Measurements from ENCODE around the gene SPARC.

The SPARC gene

DNA sequence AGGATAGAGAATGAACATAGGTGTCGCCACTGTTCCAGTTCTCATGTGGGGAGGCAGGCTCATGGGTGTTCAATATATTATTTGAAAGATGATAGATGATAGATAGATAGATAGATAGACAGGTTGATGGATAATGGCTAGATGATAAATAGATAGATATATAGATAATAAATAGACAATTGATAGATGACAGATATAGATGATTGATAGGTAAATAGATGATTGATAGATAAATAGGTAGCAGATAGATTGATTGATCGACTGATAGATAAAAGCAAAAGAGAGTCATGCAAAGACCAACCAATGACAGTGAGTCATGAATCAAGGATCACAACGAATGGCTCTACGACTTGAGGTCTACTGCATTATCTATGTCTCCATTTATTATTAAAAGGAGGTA is 30.4 kb downstream of the SPARC start:
- no peak overlapping the region for H3K9ac ChIP-seq
- no peaks in the 10 kb centered on the region for H3K79me2 ChIP-seq
- H3K27me3 ChIP-seq (ENCODE audit: control insufficient read depth, insufficient read depth, low read length), result no peaks in the 10 kb centered on the region
- no peak overlapping the region for H3K4me2 ChIP-seq (ENCODE audit: low read length)
- no peak overlapping the region for H2AFZ ChIP-seq
- TF ChIP-seq, protein P1, sequence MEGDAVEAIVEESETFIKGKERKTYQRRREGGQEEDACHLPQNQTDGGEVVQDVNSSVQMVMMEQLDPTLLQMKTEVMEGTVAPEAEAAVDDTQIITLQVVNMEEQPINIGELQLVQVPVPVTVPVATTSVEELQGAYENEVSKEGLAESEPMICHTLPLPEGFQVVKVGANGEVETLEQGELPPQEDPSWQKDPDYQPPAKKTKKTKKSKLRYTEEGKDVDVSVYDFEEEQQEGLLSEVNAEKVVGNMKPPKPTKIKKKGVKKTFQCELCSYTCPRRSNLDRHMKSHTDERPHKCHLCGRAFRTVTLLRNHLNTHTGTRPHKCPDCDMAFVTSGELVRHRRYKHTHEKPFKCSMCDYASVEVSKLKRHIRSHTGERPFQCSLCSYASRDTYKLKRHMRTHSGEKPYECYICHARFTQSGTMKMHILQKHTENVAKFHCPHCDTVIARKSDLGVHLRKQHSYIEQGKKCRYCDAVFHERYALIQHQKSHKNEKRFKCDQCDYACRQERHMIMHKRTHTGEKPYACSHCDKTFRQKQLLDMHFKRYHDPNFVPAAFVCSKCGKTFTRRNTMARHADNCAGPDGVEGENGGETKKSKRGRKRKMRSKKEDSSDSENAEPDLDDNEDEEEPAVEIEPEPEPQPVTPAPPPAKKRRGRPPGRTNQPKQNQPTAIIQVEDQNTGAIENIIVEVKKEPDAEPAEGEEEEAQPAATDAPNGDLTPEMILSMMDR (IDR thresholded peaks at IDR 0.05), result no peak
- H3K27ac ChIP-seq, result no peak overlapping the region
- H3K4me1 ChIP-seq, result peaks cover 7% of the 10 kb centered on the region
- no peak overlapping the region for H3K4me3 ChIP-seq (ENCODE audit: low read depth, low read length)
- H3K36me3 ChIP-seq (ENCODE audit: control insufficient read depth, insufficient read depth, low read length), result no peaks in the 10 kb centered on the region
- no peaks in the 10 kb centered on the region for H3K9me3 ChIP-seq (ENCODE audit: control insufficient read depth, low read length)

DNA sequence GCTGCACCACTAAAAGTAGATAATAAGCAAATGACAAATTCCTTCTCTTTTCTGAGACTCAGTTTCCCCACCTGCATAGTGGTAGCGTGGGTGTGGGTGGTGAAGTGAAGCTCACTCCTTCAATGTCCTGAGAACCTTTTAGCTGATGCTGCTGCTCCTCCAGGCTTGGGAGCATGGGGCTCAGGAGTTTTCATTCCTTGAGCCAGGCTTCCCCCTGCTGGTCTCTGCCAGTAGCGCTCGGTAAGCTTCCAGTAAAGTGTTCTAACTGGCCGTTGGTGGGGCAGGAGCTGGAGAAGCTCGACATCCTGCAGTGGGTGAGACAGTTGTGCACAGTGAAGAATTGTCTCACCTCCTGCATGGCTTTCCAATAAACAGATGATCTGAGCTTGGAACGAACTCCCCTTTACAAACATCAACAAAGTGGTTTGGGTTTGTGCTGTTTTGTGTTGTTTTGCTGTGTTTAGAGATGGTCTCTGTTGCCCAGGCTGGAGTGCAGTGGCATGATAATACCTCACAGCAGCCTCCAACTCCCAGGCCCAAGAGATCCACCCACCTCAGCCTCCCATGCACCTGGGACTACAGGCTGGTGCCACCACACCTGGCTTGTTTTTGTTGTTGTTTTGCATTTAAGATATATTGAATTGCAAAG is 34.6 kb downstream of the SPARC start:
- TF ChIP-seq, protein P1 (IDR thresholded peaks at IDR 0.05), result peak; percentile 93
- Histone ChIP-seq H2AFZ (no peak overlapping the region), H3K36me3 (ENCODE audit: control insufficient read depth, insufficient read depth, low read length) (no peaks in the 10 kb centered on the region), H3K27me3 (ENCODE audit: control insufficient read depth, insufficient read depth, low read length) (no peaks in the 10 kb centered on the region), H3K79me2 (no peaks in the 10 kb centered on the region), H3K4me2 (ENCODE audit: low read length) (no peak overlapping the region), H3K4me3 (ENCODE audit: low read depth, low read length) (no peak overlapping the region), H3K9ac (no peak overlapping the region), H3K4me1 (peaks cover 7% of the 10 kb centered on the region), H3K27ac (no peak overlapping the region), H3K9me3 (ENCODE audit: control insufficient read depth, low read length) (no peaks in the 10 kb centered on the region)

DNA sequence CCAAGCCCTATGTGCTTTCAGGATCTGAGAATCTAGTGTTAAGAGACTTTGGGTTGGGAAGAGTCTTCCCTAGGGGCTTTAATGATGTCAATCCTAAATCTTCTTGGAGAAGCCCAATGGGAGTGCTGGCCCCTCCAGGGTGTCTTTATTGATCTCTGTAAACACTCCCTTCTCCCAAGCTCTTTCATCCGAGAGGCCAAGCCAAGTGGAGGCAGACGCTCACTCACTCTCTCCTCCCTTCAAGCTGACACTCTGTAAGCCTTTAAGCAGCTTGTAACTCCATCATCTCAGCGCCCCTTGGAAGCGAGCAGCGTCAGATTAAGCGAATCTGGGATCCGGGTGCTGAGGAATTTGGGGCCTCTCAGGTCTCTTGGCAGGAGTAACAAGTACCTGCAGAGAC is 37.7 kb downstream of the SPARC start:
- Histone ChIP-seq H3K36me3 (ENCODE audit: control insufficient read depth, insufficient read depth, low read length) (no peaks in the 10 kb centered on the region), H3K4me2 (ENCODE audit: low read length) (no peak overlapping the region), H3K27me3 (ENCODE audit: control insufficient read depth, insufficient read depth, low read length) (no peaks in the 10 kb centered on the region), H3K79me2 (no peaks in the 10 kb centered on the region), H3K4me1 (peaks cover 7% of the 10 kb centered on the region), H3K4me3 (ENCODE audit: low read depth, low read length) (no peak overlapping the region), H2AFZ (peak overlapping the region; percentile 74), H3K27ac (peak overlapping the region; percentile 17), H3K9ac (no peak overlapping the region), H3K9me3 (ENCODE audit: control insufficient read depth, low read length) (no peaks in the 10 kb centered on the region)
- TF ChIP-seq, protein P1 (IDR thresholded peaks at IDR 0.05), result no peak

- H3K27ac ChIP-seq, result no peak overlapping the region
- no peak overlapping the region for H3K4me3 ChIP-seq (ENCODE audit: low read depth, low read length)
Observed at GRCh38 chr5:151648089-151648488, 38.6 kb downstream of the SPARC start.

More at GRCh38 chr5:151648089-151648488, 38.6 kb downstream of the SPARC start:
- Histone ChIP-seq H3K79me2 (no peaks in the 10 kb centered on the region), H3K9me3 (ENCODE audit: control insufficient read depth, low read length) (no peaks in the 10 kb centered on the region), H2AFZ (no peak overlapping the region), H3K36me3 (ENCODE audit: control insufficient read depth, insufficient read depth, low read length) (no peaks in the 10 kb centered on the region), H3K27me3 (ENCODE audit: control insufficient read depth, insufficient read depth, low read length) (no peaks in the 10 kb centered on the region), H3K4me1 (peaks cover 7% of the 10 kb centered on the region), H3K4me2 (ENCODE audit: low read length) (no peak overlapping the region), H3K9ac (no peak overlapping the region)
- TF ChIP-seq, protein P1 (IDR thresholded peaks at IDR 0.05), result no peak

Measured in parathyroid adenoma (tissue), 2 donors.